Keratinocyte (primary cell): ENCODE data around the gene INTS6L.

Source experiments
- EZH2 ChIP-seq: IDR thresholded peaks from one replicate; pipeline ENCODE4 v1.6.1; 2012; ENCODE audit warnings: inconsistent platforms, mild to moderate bottlenecking, low read length, moderate library complexity
- TF ChIP-seq, protein P1 (sequence below), 3 experiments: IDR thresholded peaks in 1 of 3; conservative IDR thresholded peaks in 1 of 3; optimal IDR thresholded peaks in 1 of 3; 2 replicates in 2 of 3; 3 replicates in 1 of 3; pipeline versions ENCODE3 to v1.5.1; 2011; ENCODE audit warnings: low read length in 3 of 3, mild to moderate bottlenecking in 3 of 3, moderate library complexity in 2 of 3, control low read depth in 1 of 3, inconsistent platforms in 1 of 3; ENCODE audit not compliant: insufficient read depth in 2 of 3; ENCODE audit errors: extremely low read depth in 1 of 3

DNA sequence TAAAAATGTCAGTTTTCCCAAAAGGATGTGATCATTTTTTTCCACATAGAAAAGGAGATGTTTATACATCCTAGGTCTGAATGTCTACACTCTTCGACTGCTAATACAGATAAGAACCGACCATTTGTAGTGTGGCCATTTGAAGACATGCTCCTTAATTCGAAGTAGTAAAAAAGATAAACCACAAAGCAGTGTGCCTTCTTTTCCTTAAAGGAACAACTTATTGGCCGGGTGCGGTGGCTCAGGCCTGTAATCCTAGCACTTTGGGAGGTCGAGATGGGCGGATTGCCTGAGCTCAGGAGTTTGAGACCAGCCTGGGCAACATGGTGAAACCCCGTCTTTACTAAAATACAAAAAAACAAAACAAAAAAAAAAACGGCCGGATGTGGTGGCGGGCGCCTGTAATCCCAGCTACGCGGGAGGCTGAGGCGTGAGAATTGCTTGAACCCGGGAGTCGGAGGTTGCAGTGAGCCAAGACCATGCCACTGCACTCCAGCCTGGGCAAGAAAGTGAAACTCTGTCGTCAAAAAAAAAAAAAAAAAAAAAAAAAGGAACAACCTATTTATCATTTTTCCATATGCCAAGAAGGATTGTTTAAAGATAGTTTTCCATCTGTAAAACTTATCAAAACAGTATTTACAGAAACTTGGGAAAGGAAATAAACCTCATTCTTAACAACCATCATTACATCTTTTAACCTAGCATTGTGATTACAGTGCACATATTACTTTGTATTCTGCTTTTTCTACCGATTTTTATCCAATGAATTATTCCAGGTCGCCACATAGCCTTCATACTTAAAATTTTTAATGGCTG, 2.6 kb downstream of the INTS6L start:
- no peak for TF ChIP-seq EZH2
- TF ChIP-seq, protein P1, sequence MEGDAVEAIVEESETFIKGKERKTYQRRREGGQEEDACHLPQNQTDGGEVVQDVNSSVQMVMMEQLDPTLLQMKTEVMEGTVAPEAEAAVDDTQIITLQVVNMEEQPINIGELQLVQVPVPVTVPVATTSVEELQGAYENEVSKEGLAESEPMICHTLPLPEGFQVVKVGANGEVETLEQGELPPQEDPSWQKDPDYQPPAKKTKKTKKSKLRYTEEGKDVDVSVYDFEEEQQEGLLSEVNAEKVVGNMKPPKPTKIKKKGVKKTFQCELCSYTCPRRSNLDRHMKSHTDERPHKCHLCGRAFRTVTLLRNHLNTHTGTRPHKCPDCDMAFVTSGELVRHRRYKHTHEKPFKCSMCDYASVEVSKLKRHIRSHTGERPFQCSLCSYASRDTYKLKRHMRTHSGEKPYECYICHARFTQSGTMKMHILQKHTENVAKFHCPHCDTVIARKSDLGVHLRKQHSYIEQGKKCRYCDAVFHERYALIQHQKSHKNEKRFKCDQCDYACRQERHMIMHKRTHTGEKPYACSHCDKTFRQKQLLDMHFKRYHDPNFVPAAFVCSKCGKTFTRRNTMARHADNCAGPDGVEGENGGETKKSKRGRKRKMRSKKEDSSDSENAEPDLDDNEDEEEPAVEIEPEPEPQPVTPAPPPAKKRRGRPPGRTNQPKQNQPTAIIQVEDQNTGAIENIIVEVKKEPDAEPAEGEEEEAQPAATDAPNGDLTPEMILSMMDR (optimal IDR thresholded peaks at IDR 0.05 in 1 of 3, IDR thresholded peaks at IDR 0.05 in 1 of 3, conservative IDR thresholded peaks at IDR 0.05 in 1 of 3; ENCODE audit: extremely low read depth in 1 of 3, insufficient read depth in 2 of 3, low read length in 3 of 3), result no peak
